Measurements from ENCODE around the gene C10orf95.
A peak's percentile ranks its signal among the peaks of the same experiment; 100 is the strongest.
"Not testable (repeated sequence)": the region's sequence is repeated elsewhere in the genome, so short reads cannot be mapped to it uniquely, and the experiment has no call there.

The C10orf95 gene

DNA sequence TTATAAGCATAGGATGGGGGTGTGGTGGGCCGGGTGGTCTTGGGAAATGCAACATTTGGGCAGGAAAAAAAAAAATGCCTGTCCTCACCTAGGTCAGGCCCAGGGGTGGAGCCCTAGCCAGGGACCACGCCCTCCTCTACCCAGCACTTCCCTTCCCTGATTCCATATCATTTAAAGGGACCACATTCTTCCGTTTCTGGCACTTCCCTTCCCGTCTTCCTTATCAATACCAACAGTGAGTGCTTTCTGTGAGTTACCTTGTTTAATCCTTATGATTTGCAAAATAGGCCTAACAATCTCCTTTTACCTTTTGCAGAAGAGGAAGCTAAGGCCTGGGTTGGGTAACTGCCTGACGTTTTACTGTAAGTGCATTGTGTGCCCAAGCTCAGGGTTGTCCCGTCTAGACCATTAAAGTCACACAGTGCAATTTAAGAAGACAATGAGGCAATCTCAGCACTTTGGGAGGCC is 16.7 kb upstream of the C10orf95 start:
- Histone ChIP-seq H3K4me3 (no peak overlapping the region), H3K27ac (peak overlapping the region in 1 of 21 experiments; percentile 37)

DNA sequence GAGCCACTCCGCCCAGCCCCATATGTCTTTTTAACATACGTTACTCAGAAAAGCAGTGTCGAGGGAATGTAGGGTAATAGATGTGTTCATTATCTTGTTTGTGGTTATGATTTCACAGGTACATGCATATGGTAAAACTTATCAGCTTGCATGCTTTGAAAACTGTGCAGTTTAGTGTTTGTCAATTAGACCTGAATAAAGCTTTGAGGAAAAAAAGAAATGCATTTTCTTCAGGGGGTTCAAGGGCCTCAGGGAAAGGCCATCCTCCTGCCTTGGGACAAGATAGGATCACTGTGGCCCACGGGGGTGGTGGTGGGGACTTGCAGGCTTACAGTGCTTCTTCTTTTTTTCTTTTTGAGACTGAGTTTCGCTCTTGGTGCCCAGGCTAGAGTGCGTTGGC is 16.0 kb upstream of the C10orf95 start:
- Histone ChIP-seq H3K27ac (peak overlapping the region in 1 of 21 experiments; percentile 37), H3K4me3 (no peak overlapping the region)

DNA sequence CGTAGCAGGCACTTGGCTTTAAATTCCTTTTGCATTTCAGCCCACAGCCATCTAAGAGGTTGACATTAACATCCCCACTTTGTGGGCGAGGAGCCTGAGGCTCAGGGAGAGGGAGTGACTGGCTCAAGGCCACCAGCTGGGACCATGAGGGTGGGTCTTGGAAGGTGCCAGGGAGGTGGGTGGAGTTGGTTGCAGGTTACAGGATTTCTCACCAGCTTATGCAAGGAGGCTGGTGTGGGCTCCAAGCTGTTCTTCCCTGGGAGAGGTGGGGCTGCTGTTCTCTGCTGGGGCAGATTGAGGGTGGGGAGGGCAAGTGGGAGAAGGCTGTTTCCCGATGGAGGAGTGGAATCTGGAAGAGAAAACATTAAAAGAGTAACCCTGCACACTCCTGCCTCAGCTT is 14.1 kb upstream of the C10orf95 start:
- Histone ChIP-seq H3K27ac (no peak overlapping the region), H3K4me3 (no peak overlapping the region)

DNA sequence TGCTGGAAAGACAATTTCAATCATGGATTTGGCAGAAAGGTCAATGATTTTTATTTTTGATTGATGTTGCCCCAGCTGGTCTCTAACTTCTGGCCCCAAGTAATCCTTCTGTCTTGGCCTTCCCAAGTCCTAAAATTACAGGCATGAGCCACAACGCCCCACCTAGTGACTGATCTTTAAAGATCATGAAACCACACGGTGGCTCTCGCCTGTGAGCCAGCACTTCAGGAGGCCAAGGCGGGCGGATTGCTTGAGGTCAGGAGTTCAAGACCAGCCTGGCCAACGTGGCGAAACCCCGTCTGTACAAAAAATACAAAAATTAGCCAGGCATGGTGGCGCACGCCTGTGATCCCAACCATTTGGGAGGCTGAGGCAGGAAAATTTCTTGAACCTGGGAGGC is 12.6 kb upstream of the C10orf95 start:
- no peak overlapping the region for H3K4me3 ChIP-seq
- H3K27ac ChIP-seq: no peak overlapping the region

DNA sequence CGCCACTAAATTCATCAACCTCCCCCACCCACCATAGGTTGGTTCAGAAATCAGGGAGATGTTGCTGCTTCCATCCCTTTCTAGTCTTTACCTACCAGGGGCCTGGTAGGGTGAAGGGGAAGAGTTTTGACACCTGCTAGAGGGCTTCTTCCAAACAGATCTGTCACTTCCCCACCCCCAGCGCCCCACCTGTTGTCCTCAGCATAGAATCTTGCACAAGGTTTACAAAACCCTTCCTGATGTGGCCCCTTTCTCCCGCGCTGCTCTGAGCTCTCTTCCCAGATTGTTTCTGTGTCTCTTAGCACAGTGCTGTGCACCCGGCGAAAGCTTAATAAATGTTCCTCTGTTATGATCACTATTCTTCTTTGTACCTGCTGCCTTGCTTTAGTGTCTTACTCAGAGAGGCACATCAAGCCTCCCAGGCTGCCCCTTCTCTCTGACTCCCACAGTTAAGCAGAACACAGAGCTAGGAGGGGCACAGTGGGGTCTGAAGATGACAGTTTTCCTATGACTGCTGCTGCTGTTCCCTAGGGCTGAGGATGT is 11.2 kb upstream of the C10orf95 start:
- Histone ChIP-seq H3K4me3 (peak overlapping the region in 1 of 7 experiments; percentile 1), H3K27ac (peak overlapping the region in 3 of 21 experiments; percentile 21 to 39 (median 33))

DNA sequence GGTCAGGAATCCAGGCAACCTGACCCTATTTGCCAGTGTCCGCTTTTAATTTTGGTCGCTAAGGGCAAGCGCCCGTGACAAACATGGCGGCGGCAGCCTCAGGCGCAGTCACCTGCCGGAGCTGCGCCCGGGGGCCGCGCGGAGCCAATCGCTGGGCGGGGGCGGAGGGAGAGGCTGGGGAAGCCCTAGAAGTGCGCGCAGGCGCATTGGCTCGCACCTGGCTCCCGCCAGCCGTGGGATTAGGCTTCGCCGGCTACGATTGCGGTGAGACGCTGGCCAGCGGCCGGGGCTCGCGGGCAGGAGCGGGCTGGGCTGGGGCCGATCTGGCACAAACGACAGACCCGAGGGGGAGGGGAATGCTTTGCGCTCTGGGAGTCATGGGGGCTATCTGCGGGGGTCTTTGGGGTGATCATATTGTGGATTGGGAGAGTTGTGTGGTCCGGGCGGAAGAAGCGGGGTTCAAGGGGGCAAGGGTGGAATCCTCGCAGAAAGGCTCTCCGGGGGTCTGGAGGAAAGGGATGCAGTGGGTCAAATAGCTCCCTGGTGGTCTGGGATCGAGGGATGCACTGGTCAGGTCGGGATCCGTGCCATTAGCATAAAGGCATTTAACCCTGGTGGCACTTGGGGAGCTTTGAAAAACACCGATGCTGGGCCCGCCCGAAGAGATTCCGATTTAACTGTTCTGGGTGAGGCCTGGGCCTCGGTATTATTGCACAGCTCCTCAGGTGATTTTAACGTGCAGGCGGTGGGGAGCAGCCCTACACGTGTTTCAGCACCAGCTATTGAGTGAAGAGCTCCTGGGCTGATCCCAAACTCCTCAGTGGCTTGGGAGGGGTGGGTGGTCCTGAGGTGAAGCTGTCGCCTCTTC is 10.1 kb upstream of the C10orf95 start:
- Histone ChIP-seq H3K4me3 (peak overlapping the region; percentile 37 to 53 (median 45)), H3K27ac (peak overlapping the region in 17 of 21 experiments; percentile 18 to 77 (median 55))

DNA sequence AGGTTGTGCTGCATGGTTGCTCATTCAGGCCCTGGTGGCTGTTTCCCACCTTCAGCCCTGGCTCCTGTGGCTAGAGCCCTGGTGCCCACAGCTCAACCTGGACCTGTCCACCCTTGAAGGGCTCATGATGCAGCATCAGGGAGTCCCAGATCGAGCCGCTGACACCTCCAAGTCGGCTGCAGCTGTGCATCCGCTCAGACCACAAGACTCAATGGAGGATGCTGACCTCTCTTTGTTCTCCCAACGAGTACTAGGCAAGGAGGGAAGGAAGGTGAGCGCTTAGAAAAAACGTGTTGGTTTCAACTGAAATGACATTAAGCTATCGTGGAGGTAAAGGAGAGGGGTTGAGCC is 9.5 kb upstream of the C10orf95 start:
- Histone ChIP-seq H3K27ac (peak overlapping the region in 11 of 21 experiments; percentile 8 to 77 (median 28)), H3K4me3 (peak overlapping the region; percentile 37 to 53 (median 45))

DNA sequence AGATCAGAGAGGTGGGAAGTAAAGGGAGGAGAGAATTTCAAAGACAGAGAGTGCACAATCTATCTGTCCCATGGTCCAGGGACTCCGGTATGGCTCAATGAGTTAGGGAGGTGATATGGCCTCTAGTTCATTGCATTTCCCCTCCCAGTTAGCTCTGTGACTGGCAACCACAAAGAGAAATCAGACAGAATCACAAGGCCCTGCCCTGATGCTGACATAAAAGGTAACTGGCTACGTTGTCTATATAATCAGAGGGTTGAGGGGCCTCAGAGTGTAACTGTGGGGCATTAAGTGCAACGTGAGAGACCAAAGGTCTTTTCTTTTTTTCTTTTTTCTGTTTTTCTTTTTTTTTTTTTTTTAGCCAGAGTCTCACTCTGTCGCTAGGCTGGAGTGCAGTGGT is 7.3 kb upstream of the C10orf95 start:
- no peak overlapping the region for H3K4me3 ChIP-seq
- no peak overlapping the region for H3K27ac ChIP-seq

DNA sequence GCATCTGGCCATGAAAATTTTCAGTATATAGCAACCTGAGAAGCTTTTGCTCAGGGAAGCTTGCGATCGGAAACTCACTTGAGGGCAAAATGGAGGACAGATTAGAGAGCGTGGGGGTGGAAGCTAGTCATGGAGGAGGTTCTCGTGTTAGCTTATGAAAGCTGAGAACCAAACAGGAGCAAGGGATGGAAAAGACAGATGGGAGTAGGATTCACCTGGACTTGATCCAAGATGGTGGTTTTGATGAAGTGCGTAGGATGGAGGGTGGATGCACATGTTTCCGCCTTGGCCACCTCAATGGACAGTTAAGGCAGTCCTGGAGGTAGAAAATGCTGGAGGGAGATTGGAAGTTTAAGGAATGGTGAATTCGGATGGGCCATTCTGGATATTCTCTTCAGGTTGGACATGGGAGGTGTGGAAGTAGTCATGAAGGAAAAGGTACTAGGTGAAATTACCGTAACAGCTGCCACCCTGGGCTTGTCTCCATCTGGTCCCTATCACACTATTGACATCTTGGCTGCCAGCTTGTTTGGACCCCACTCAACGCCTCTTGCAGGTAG is 6.3 kb upstream of the C10orf95 start:
- no peak overlapping the region for H3K4me3 ChIP-seq
- no peak overlapping the region for H3K27ac ChIP-seq

DNA sequence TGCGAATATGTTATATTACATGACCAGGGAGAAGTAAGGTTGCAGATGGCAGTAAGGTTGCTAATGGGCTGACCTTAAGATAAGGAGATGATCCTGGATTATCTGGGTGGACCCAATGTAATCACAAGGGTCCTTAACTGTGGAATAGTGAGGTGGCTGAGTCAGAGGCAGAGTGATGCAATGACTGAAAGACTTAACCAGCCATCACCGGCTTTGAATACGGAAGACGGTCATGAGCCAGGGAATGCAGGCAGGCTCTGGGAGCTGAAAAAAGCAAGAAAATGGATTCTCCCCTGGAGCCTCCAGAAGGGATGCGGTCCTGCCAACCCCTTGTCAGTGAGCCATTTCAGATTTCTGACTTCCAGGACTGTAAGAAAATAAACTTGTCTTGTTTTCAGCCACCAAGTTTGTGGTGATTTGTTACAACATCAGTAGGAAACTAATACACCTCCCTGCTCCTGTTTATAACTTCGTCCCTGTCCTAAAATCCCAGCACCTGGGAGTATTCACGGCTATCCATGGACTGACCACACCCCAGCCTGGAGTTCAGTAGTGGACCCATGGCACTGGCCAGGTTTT is 4.6 kb upstream of the C10orf95 start:
- peak overlapping the region in 4 of 21 experiments; percentile 19 to 41 (median 27) for H3K27ac ChIP-seq

DNA sequence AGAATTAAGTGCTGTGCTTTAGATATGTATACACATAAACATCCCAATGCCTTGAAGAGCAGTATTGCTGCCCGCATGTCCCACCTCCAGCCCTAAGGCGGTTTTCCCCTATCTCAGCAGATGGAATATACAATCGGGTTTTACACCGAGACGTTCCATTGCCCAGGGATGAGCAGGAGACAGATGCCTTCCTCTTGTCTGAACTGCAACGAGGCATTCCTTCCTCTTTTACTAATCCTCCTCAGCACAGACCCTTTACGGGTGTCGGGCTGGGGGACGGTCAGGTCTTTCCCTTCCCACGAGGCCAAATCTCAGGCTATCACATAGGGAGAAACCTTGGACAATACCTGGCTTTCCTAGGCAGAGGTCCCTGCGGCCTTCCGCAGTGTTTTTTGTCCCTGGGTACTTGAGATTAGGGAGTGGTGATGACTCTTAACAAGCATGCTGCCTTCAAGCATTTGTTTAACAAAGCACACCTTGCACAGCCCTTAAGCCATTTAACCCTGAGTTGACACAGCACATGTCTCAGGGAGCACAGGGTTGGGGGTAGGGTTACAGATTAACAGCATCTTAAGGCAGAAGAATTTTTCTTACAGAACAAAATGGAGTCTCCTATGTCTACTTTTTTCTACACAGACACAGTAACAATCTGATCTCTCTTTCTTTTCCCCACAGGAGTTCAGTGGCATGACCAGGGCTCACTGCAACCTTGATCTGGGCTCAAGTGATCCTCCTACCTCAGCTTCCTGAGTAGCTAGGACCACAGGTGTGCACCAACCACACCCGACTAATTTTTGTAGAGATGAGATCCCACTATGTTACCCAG is 3.5 kb upstream of the C10orf95 start:
- peak overlapping the region in 2 of 21 experiments; percentile 33 to 41 for H3K27ac ChIP-seq
- not testable (repeated sequence) for H3K4me3 ChIP-seq

More for the DNA sequence above, 4.6 kb upstream of the C10orf95 start:
- no peak overlapping the region for H3K4me3 ChIP-seq

DNA sequence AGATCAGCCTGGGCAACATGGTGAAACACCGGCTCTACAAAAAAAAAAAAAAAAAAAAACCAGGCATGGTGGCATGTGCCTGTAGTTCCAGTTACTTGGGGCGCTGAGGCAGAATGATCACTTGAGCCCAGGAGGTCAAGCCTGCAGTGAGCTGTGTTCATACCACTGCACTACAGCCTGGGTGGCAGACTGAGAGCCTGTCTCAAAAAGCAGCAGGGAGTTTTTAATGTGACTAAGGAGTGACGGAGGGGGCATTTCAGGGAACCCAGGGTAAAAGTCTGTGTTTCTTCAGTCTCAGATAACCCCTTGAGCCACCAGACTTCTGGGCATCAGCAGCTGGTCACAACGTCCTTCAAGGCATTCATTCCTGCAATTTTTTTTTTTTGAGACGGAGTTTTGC is 2.2 kb upstream of the C10orf95 start:
- H3K4me3 ChIP-seq: no peak overlapping the region
- peak overlapping the region in 4 of 21 experiments; percentile 15 to 54 (median 36) for H3K27ac ChIP-seq

DNA sequence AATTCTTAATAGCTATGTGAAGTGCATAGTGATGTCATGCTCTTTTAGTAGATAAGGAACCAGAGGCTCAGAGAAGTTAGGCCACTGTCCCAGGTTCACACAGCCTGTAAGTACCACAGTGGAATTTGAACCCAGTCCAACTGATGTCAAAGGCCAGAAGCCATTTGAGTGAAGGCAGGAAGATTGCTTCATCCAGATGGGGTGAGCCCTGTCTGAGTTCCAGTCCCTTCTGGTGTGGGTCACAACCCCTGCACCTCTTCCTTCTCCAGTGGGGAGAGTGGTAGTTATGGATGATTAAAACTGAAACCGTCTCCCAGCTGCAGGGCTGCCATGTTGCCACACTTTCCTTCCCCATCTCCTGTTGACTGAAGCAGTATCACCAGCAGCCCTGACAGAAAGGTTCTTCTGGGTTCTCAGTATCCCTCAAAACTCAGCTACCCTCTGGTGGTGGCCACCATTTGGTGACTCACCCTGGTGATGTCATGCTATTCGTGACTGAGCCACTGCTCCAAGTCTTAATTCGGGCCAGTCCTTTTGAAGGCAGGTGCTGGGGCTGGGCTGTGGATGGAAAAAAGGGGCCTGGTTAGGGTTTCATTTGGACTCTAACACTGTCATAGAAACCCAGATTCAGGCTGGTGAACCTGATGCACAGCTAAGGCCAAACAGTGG is 1.5 kb upstream of the C10orf95 start:
- Histone ChIP-seq H3K27ac (peak overlapping the region in 3 of 21 experiments; percentile 15 to 46 (median 39)), H3K4me3 (no peak overlapping the region)

DNA sequence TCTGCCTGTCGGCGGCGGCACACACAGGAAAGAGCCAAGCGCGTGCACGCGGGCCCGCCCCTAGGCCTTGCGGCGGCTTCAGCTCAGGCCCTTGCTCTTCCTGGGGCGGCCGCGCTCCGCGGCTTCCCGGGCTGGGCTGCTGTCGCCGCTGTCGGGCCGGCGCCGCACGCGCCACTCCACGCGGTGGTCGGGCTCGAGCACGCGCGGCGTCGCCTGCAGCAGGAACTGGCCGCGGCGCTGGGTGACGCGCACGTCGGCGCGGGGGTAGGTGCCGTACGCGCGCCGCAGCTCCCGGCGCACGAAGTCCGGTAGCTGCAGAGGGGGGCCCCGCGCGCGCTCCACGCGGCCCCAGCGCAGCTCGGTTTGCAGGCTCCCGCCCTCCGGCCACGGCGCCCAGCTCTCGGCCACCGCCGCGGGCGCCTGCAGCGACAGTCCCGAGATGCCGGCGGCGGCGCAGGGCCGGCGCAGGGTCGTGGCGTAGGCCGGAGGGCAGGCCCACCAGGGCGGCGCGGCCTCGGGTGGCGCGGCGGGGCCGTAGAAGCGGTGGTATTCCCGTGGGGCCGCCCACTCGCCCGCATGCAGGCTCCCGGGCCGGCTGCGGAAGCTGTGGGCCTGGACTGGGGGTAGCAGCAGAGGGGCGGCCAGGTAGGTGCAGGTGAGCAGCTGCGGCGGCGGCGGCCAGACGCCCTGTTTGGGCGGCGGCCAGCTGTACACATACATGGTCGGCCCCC is 804 bp downstream of the C10orf95 start:
- Histone ChIP-seq H3K4me3 (peak overlapping the region; percentile 57 to 89 (median 79)), H3K27ac (peak overlapping the region; percentile 47 to 98 (median 88))

DNA sequence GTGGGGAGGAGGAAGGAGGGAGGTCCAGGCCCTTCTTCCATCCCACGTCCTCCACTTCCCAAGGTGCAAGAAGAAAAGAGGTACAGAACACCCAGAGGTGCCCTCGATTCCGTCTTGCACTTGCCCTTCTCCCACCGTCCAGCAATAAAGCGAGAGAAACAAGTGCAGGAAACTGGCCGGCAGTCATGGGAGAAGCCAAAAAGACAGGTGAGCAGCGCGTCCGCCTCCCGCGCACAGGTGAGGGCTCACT is 1.3 kb downstream of the C10orf95 start:
- Histone ChIP-seq H3K4me3 (peak overlapping the region; percentile 57 to 89 (median 79)), H3K27ac (peak overlapping the region; percentile 64 to 98 (median 88))

DNA sequence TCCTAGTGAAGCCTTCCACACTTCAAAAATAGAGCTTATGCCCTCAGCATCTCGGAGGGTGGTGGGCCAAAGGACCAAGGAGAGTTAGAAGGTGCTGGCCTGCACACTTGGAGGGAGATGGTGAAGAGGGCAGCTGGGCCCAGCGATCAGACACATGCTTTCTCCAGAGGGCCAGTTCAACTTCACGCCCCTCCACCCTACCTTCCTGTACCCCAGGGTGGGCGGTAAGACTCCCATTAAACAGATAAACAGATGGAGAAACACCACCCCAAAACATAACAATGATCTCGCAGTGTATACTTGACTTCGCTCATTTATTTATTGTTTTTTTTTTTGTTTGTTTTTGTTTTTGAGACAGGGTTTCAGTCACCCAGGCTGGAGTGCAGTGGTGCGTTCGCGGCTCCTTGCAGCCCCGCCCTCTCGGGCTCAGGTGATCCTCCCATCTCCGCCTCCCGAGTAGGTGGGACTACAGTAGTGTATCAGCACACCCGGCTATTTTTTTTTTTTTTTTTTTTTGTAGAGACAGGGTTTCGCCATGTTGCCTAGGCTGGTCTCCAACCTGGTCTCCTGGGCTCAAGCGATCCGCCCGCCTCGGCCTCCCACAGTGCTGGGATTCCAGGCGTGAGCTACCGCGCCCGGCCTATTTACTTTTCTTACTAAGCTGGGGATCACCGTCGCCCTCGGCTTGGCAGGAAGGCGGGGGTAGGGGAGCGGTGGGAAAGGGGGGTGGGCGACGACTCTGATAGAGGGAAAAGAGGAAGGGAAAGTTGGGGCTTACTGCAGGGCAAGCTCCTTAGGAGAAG is 1.8 kb downstream of the C10orf95 start:
- H3K27ac ChIP-seq: peak overlapping the region; percentile 64 to 98 (median 88)

DNA sequence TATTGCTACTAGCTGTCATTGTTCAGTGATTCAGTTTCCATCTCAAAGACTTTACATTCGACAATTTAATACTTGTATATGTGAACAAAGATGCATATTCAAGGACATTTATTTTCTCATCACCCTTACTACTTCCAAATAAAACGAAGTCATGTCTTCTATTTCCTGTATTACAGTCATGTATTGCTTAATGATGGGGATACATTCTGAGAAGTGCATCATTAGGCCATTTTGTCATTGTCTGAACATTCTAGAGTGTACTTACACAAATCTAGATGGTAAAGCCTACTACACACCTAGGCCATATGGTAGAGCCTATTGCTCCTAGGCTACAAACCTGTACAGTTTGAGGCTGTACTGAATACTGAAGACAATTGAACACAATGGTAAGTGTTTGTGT is 6.5 kb downstream of the C10orf95 start:
- Histone ChIP-seq H3K27ac (no peak overlapping the region), H3K4me3 (no peak overlapping the region)

More for the DNA sequence above, 1.8 kb downstream of the C10orf95 start:
- H3K4me3 ChIP-seq: peak overlapping the region; percentile 57 to 89 (median 79)

DNA sequence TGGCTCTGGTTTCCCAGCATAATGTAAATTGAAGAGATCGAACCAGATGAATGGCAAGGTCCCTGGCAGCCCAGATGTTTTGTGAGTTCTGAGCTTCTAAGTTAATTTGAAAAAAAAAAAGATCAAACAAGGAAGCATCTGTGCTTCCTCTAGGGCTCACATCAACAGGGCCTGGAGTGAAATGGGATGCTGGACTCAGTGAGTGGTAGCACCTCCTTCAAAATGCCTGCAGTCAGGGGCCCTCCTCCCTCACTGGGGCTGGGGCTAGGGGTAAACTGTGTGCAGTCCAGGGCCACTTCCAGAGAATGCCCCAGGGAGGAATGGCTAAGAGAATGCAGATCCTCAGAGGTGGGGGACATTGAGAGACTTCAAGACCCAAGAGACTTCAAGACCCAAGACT is 13.0 kb downstream of the C10orf95 start:
- Histone ChIP-seq H3K4me3 (no peak overlapping the region), H3K27ac (no peak overlapping the region)

All from skin epidermis (tissue), 12 donors.